Activated naive CD8-positive, alpha-beta T cell treated with anti-CD3 and anti-CD28 coated beads, Interleukin-2, amount 50 U/mL, for 24 hours (primary cell): ENCODE measurements around the gene ITPR2.
"Not testable (repeated sequence)": the region's sequence is repeated elsewhere in the genome, so short reads cannot be mapped to it uniquely, and the experiment has no call there.

Experiments used
- ATAC-seq: fragments of 150-1000 bp; cut with Tn5 transposase; one replicate; pipeline ENCODE4 v1.10.0; 2021
- DNase-seq: peaks from one replicate; pipeline ENCODE4 v3.0.0; 2021
- H3K27ac Mint-ChIP-seq: one replicate; pipeline ENCODE4 v1.8.0; 2021; ENCODE audit warnings: mild to moderate bottlenecking, mixed read lengths
- H3K27me3 Mint-ChIP-seq: one replicate; pipeline ENCODE4 v1.8.0; 2021; ENCODE audit warnings: mixed read lengths
- H3K36me3 Mint-ChIP-seq: one replicate; pipeline ENCODE4 v1.8.0; 2021; ENCODE audit warnings: low read depth, mixed read lengths
- H3K4me1 Mint-ChIP-seq: one replicate; pipeline ENCODE4 v1.8.0; 2021; ENCODE audit warnings: mixed read lengths
- H3K4me3 Mint-ChIP-seq: one replicate; pipeline ENCODE4 v1.8.0; 2021; ENCODE audit warnings: mild to moderate bottlenecking, moderate library complexity, mixed read lengths
- H3K9me3 Mint-ChIP-seq: one replicate; pipeline ENCODE4 v1.8.0; 2021; ENCODE audit warnings: mixed read lengths

ITPR2 gene

GRCh38 chr12:26535826-26536225 is 297.2 kb downstream of the ITPR2 start:
- ATAC-seq (no peak), DNase-seq (no peak)
- no peak overlapping the region for H3K27ac Mint-ChIP-seq
- no peaks in the 10 kb centered on the region for H3K27me3 Mint-ChIP-seq
- H3K36me3 Mint-ChIP-seq: peaks cover 33% of the 10 kb centered on the region
- no peaks in the 10 kb centered on the region for H3K4me1 Mint-ChIP-seq
- no peak overlapping the region for H3K4me3 Mint-ChIP-seq
- H3K9me3 Mint-ChIP-seq: no peaks in the 10 kb centered on the region

GRCh38 chr12:26534071-26534470 is 298.9 kb downstream of the ITPR2 start:
- H3K4me3 Mint-ChIP-seq: no peak overlapping the region
- H3K36me3 Mint-ChIP-seq: peaks cover 37% of the 10 kb centered on the region
- ATAC-seq (no peak), DNase-seq (no peak)
- H3K27ac Mint-ChIP-seq: no peak overlapping the region
- no peaks in the 10 kb centered on the region for H3K4me1 Mint-ChIP-seq
- peaks cover under 1% of the 10 kb centered on the region for H3K9me3 Mint-ChIP-seq
- no peaks in the 10 kb centered on the region for H3K27me3 Mint-ChIP-seq

- no peak overlapping the region for H3K4me3 Mint-ChIP-seq
- ATAC-seq: no peak
These were observed 299.8 kb downstream of the ITPR2 start for GRCh38 chr12:26533211-26533610.

DNA sequence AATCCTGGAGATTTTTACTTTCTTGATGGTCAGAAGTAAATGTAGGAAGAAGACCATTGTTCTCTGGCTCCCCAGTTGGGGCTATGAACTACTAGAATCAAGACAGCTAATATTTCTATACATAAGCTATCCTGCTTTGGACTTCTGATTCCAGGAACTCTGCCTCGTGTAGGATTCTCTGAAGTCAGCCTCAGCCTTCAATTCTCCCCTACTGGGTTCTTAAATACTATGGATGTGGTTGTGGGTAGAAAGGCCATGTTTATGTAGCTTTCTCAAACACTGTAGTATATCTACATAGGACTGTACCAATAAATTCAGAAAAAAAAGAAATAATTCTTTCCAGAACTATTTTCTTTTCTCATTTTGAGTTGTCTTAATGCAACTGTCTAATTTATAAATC is 302.5 kb downstream of the ITPR2 start:
- Mint-ChIP-seq H3K4me1 (no peaks in the 10 kb centered on the region), H3K9me3 (peaks cover 18% of the 10 kb centered on the region), H3K27ac (no peak overlapping the region), H3K27me3 (no peaks in the 10 kb centered on the region), H3K4me3 (no peak overlapping the region), H3K36me3 (peaks cover 50% of the 10 kb centered on the region)
- ATAC-seq (no peak), DNase-seq (no peak)

More at GRCh38 chr12:26533211-26533610, 299.8 kb downstream of the ITPR2 start:
- Mint-ChIP-seq H3K36me3 (peaks cover 46% of the 10 kb centered on the region), H3K27ac (no peak overlapping the region), H3K9me3 (peaks cover 6% of the 10 kb centered on the region), H3K27me3 (no peaks in the 10 kb centered on the region), H3K4me1 (no peaks in the 10 kb centered on the region)
- DNase-seq: no peak

DNA sequence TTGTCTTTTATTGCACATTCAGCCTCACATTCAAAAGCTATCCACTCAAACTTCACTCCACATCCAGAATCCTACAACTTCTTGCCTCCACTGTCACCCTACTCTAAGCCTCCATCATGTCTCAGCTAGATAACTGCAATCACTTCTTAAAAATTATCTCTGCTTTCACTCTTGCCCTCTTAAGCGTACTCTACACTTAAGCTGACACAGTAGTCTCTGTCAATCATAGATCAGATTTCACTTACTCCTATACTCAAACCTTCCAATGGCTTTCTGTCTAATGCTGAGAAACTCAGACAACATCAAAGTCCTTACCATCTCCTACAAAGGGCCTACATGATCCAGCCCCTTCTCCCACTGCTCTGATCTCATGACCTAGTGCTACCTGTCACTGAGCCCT is 304.1 kb downstream of the ITPR2 start:
- ATAC-seq: no peak
- Mint-ChIP-seq H3K27ac (no peak overlapping the region), H3K9me3 (peaks cover 23% of the 10 kb centered on the region), H3K4me3 (no peak overlapping the region), H3K36me3 (peaks cover 51% of the 10 kb centered on the region), H3K4me1 (no peaks in the 10 kb centered on the region), H3K27me3 (no peaks in the 10 kb centered on the region)
- DNase-seq: no peak

DNA sequence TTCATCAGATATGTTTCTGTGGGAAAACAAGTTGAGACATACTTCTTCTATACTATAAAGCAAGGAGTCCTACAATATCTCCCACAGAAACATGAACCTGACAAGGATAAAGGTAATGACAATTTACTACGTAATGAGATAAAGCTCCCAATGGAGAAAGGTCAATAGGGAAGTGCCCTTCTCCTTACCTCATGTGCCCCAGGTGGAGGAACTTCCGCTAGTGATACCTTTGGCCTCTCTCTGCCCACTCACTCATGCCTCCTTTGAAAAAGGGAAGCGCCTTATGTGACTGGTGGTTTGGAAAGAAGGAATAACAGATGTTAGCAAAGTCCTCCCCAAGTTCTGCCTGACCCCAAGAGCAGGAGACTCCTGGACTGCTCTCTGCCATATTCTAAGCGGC is 305.3 kb downstream of the ITPR2 start:
- ATAC-seq: no peak
- no peak for DNase-seq
- Mint-ChIP-seq H3K36me3 (peaks cover 55% of the 10 kb centered on the region), H3K4me1 (no peaks in the 10 kb centered on the region), H3K27ac (no peak overlapping the region), H3K9me3 (peaks cover 23% of the 10 kb centered on the region), H3K27me3 (no peaks in the 10 kb centered on the region), H3K4me3 (no peak overlapping the region)

GRCh38 chr12:26524862-26525465 is 308.0 kb downstream of the ITPR2 start:
- Mint-ChIP-seq H3K27ac (no peak overlapping the region), H3K4me1 (peaks cover 14% of the 10 kb centered on the region), H3K27me3 (no peaks in the 10 kb centered on the region)

GRCh38 chr12:26523708-26524150 is 309.3 kb downstream of the ITPR2 start:
- ATAC-seq: no peak
- H3K4me3 Mint-ChIP-seq: no peak overlapping the region
- DNase-seq: no peak
- peaks cover 14% of the 10 kb centered on the region for H3K4me1 Mint-ChIP-seq
- H3K36me3 Mint-ChIP-seq: peaks cover 47% of the 10 kb centered on the region
- no peak overlapping the region for H3K27ac Mint-ChIP-seq
- peaks cover 21% of the 10 kb centered on the region for H3K9me3 Mint-ChIP-seq
- H3K27me3 Mint-ChIP-seq: no peaks in the 10 kb centered on the region

More at GRCh38 chr12:26524862-26525465, 308.0 kb downstream of the ITPR2 start:
- Mint-ChIP-seq H3K9me3 (peaks cover 23% of the 10 kb centered on the region), H3K4me3 (no peak overlapping the region), H3K36me3 (peaks cover 54% of the 10 kb centered on the region)
- ATAC-seq: no peak
- peak; percentile 15 for DNase-seq

DNA sequence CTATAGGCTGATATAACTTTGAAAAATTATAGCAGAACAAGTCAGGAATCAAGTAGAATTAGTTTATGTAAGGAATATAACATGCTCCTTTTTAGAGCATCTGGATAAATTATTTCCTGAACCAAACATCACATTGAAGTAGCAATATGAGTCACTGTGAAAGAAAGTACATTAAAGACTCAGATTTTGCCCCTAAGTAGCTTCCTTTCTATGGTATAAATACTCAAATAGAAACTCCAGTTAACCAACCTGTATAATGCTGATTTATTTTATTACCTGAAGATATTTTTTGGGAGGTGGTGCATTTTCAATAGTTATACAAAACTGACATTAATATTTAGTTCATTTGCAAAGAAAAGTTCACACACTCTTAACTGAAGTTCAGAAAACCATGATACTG is 312.1 kb downstream of the ITPR2 start:
- H3K4me1 Mint-ChIP-seq: peaks cover 14% of the 10 kb centered on the region
- no peaks in the 10 kb centered on the region for H3K27me3 Mint-ChIP-seq
- ATAC-seq: no peak

DNA sequence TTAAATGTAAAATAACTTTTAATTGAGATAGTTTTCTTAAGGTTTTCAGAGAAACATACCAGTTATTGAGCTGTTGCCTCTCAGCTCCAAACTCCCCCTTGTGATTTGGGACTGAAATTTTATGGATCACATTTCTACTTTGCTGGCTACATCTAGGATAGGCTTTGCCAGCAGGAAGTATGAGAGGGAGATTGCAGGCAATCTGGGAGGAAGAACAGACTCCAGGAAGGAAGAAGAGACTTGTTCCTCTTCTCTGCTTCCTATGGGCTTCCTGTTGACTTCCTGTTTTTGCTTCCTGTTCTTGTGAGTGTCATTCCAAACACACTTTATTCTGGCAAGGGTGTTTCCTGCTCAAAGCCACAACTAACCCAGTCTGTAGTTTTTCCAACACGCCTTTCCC is 312.9 kb downstream of the ITPR2 start:
- H3K27me3 Mint-ChIP-seq: no peaks in the 10 kb centered on the region
- DNase-seq (no peak), ATAC-seq (no peak)
- H3K9me3 Mint-ChIP-seq: peaks cover 8% of the 10 kb centered on the region
- no peak overlapping the region for H3K4me3 Mint-ChIP-seq
- H3K27ac Mint-ChIP-seq: no peak overlapping the region
- H3K4me1 Mint-ChIP-seq: peaks cover 14% of the 10 kb centered on the region
- peaks cover 21% of the 10 kb centered on the region for H3K36me3 Mint-ChIP-seq

More for the DNA sequence above, 312.1 kb downstream of the ITPR2 start:
- Mint-ChIP-seq H3K27ac (no peak overlapping the region), H3K9me3 (peaks cover 15% of the 10 kb centered on the region), H3K36me3 (peaks cover 29% of the 10 kb centered on the region), H3K4me3 (no peak overlapping the region)
- no peak for DNase-seq

GRCh38 chr12:26519462-26519861 is 313.5 kb downstream of the ITPR2 start:
- peaks cover 14% of the 10 kb centered on the region for H3K4me1 Mint-ChIP-seq
- H3K4me3 Mint-ChIP-seq: no peak overlapping the region
- H3K27me3 Mint-ChIP-seq: no peaks in the 10 kb centered on the region
- ATAC-seq (no peak), DNase-seq (no peak)
- peaks cover 19% of the 10 kb centered on the region for H3K36me3 Mint-ChIP-seq
- H3K9me3 Mint-ChIP-seq: peaks cover 7% of the 10 kb centered on the region
- H3K27ac Mint-ChIP-seq: no peak overlapping the region

GRCh38 chr12:26517320-26517719 is 315.7 kb downstream of the ITPR2 start:
- Mint-ChIP-seq H3K4me1 (peaks cover 14% of the 10 kb centered on the region), H3K36me3 (peaks cover 16% of the 10 kb centered on the region)
- H3K27me3 Mint-ChIP-seq, H3K9me3 Mint-ChIP-seq, H3K4me3 Mint-ChIP-seq, DNase-seq, H3K27ac Mint-ChIP-seq, ATAC-seq: not testable (repeated sequence)

- Mint-ChIP-seq H3K4me3 (no peak overlapping the region), H3K4me1 (no peaks in the 10 kb centered on the region), H3K27ac (no peak overlapping the region), H3K27me3 (no peaks in the 10 kb centered on the region), H3K36me3 (peaks cover 12% of the 10 kb centered on the region), H3K9me3 (peaks cover 4% of the 10 kb centered on the region)
- DNase-seq: no peak
- no peak for ATAC-seq
These were observed 318.6 kb downstream of the ITPR2 start for GRCh38 chr12:26514364-26514763.

- Mint-ChIP-seq H3K27ac (no peak overlapping the region), H3K9me3 (peaks cover 4% of the 10 kb centered on the region), H3K4me1 (no peaks in the 10 kb centered on the region), H3K36me3 (peaks cover 14% of the 10 kb centered on the region), H3K4me3 (no peak overlapping the region), H3K27me3 (no peaks in the 10 kb centered on the region)
- ATAC-seq (no peak), DNase-seq (no peak)
These were observed 319.5 kb downstream of the ITPR2 start for GRCh38 chr12:26513363-26514043.

- Mint-ChIP-seq H3K27me3 (no peaks in the 10 kb centered on the region), H3K4me1 (no peaks in the 10 kb centered on the region), H3K9me3 (no peaks in the 10 kb centered on the region), H3K27ac (no peak overlapping the region), H3K4me3 (no peak overlapping the region), H3K36me3 (peaks cover 10% of the 10 kb centered on the region)
- ATAC-seq (no peak), DNase-seq (no peak)
These were observed 320.8 kb downstream of the ITPR2 start for GRCh38 chr12:26512213-26512612.
